ENCODE measurements around the gene ERG.

The ERG gene

GRCh38 chr21:38524168-38525153 is 26.2 kb upstream of the ERG start:
- H3K9ac ChIP-seq (ENCODE audit: low read depth, low read length) = no peak overlapping the region
- H3K4me3 ChIP-seq (ENCODE audit: low read length) = no peak overlapping the region
- H3K27me3 ChIP-seq (ENCODE audit: insufficient read depth, low read length) = no peaks in the 10 kb centered on the region
- H3K9me3 ChIP-seq (ENCODE audit: insufficient read depth, low read depth, low read length) = no peaks in the 10 kb centered on the region
- H3K36me3 ChIP-seq (ENCODE audit: insufficient read depth, low read length) = no peaks in the 10 kb centered on the region
- 86% methylated on average over 4 of the region's 4 CpGs for WGBS
- peaks cover 9% of the 10 kb centered on the region; the same call in 1 of the 2 replicates for H3K4me1 ChIP-seq (ENCODE audit: insufficient read depth, low read length)
- no peak overlapping the region for H3K27ac ChIP-seq (ENCODE audit: low read depth, low read length)

DNA sequence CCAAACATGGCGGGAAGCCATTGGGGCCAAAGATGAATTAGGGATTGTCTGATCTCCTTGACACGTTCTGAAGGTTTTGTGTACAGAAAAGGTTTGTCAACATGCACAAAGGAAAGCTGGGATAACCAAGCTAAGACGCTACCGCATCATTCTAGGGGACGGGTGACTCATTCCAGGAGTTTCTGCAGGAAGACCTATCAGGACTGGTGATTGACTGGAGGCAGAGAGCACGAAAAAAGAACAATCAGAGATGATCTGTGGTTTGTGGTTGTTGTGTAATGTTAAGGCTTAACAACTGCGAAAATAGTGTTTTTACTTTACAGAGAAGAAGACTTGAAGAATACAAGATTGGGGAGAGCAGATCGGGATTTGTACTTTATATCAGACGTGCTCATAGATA is 22.2 kb upstream of the ERG start:
- H3K4me3 ChIP-seq (ENCODE audit: low read length) = no peak overlapping the region
- WGBS = 93% methylated on average over 9 of the region's 9 CpGs
- peaks cover 9% of the 10 kb centered on the region; the same call in 1 of the 2 replicates for H3K4me1 ChIP-seq (ENCODE audit: insufficient read depth, low read length)
- H3K9me3 ChIP-seq (ENCODE audit: insufficient read depth, low read depth, low read length) = no peaks in the 10 kb centered on the region
- H3K9ac ChIP-seq (ENCODE audit: low read depth, low read length) = no peak overlapping the region
- H3K27ac ChIP-seq (ENCODE audit: low read depth, low read length) = no peak overlapping the region
- no peaks in the 10 kb centered on the region for H3K27me3 ChIP-seq (ENCODE audit: insufficient read depth, low read length)
- H3K36me3 ChIP-seq (ENCODE audit: insufficient read depth, low read length) = no peaks in the 10 kb centered on the region

DNA sequence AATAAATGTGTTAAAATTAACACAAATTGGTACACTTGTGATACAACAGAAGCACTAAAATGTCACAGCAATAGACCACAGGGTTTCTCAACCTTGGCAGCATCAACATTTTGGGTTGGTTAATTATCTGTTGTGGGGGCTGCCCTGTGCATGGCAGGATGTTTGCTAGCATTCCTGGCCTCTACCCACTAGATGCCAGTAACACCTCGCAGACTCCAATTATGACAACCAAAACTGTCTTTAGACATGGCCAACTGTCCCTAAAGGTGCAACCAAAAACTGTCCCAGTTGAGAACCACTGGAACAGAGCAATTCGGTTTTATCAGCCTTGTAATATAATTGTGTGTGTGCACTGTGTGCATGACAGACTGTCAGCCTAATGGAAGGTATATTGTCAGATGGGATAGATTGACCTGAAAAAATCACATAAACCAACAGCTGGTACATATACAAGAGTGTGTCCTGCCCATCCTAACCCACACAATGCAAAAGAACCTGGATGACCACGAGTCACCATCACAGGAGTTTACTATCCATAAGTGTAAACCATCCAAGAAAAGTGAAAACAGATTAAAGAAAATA is 13.5 kb upstream of the ERG start:
- Histone ChIP-seq H3K36me3 (ENCODE audit: insufficient read depth, low read length) (no peaks in the 10 kb centered on the region), H3K9me3 (ENCODE audit: insufficient read depth, low read depth, low read length) (no peaks in the 10 kb centered on the region), H3K27me3 (ENCODE audit: insufficient read depth, low read length) (no peaks in the 10 kb centered on the region), H3K27ac (ENCODE audit: low read depth, low read length) (no peak overlapping the region), H3K9ac (ENCODE audit: low read depth, low read length) (no peak overlapping the region), H3K4me1 (ENCODE audit: insufficient read depth, low read length) (peaks cover 13% of the 10 kb centered on the region), H3K4me3 (ENCODE audit: low read length) (no peak overlapping the region)
- 97% methylated on average over 3 of the region's 3 CpGs for WGBS

GRCh38 chr21:38511198-38511597 is 12.9 kb upstream of the ERG start:
- Histone ChIP-seq H3K27ac (ENCODE audit: low read depth, low read length) (no peak overlapping the region), H3K4me1 (ENCODE audit: insufficient read depth, low read length) (peaks cover 18% of the 10 kb centered on the region), H3K9me3 (ENCODE audit: insufficient read depth, low read depth, low read length) (no peaks in the 10 kb centered on the region), H3K4me3 (ENCODE audit: low read length) (no peak overlapping the region), H3K36me3 (ENCODE audit: insufficient read depth, low read length) (no peaks in the 10 kb centered on the region), H3K9ac (ENCODE audit: low read depth, low read length) (no peak overlapping the region), H3K27me3 (ENCODE audit: insufficient read depth, low read length) (no peaks in the 10 kb centered on the region)
- no CpG with 5 or more reads among the region's 1 CpG for WGBS

DNA sequence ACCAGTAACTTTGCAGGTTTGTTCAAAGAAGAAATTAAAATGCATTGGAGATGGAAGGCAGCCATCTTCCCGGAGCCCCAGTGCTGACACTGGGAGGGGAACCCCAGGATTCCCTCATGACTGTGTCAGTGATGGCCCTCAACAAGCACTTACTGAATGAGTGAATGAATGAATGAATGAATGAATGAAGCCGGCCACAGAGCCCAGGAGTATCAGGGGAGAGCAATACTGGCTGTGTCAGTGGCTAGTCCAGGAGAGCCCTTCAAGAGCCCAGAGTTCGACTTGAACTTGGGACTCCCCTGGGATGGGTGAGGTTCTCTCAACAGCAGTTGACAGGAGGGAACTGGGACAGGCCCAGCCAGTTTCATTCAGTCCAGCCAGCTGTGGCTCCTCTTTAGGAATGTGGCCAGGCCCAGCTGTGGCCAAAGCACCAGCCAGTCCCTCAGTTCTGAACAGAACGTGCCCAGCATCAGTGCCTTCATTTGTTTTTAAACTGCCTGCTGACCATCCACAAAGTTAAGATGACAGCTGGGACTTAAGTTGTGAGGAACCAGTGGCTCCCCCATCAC is 9.2 kb upstream of the ERG start:
- H3K9ac ChIP-seq (ENCODE audit: low read depth, low read length) = no peak overlapping the region
- H3K9me3 ChIP-seq (ENCODE audit: insufficient read depth, low read depth, low read length) = no peaks in the 10 kb centered on the region
- 86% methylated on average over 4 of the region's 4 CpGs for WGBS
- H3K4me1 ChIP-seq (ENCODE audit: insufficient read depth, low read length) = peaks cover 30% of the 10 kb centered on the region
- H3K36me3 ChIP-seq (ENCODE audit: insufficient read depth, low read length) = no peaks in the 10 kb centered on the region
- H3K27me3 ChIP-seq (ENCODE audit: insufficient read depth, low read length) = no peaks in the 10 kb centered on the region
- H3K4me3 ChIP-seq (ENCODE audit: low read length) = no peak overlapping the region
- no peak overlapping the region for H3K27ac ChIP-seq (ENCODE audit: low read depth, low read length)

DNA sequence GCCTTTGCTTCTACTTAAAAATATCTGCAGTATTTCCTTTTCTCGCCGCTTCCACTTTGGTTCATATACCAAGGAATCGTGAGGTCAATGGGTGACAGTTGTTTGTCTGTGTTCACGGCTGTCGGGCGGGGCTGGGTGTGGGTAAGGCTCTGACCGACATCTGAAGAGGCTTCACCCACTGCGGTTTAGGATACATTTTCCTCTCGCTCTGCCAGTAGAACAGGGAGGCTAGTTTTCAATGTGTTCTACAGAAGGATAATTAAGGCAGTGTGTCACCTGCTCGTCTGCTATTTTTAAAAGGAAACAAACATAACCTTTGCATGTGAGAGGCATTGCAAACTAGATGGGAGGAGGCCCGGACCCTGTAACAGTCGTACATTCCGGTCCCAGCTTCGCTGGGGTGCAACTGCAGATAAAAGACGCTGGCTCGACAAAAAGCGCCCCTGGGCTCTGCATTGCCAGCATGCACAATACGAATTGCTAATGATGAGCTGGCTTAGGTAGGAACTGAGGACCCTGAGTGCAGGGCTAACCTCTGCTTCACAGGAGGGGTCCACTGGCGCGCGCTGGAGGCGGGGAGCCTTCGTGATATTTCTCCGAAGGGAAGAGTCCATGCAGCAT is 8.5 kb upstream of the ERG start:
- H3K4me3 ChIP-seq (ENCODE audit: low read length) = no peak overlapping the region
- peaks cover 30% of the 10 kb centered on the region for H3K4me1 ChIP-seq (ENCODE audit: insufficient read depth, low read length)
- no peaks in the 10 kb centered on the region for H3K36me3 ChIP-seq (ENCODE audit: insufficient read depth, low read length)
- no peak overlapping the region for H3K9ac ChIP-seq (ENCODE audit: low read depth, low read length)
- H3K27ac ChIP-seq (ENCODE audit: low read depth, low read length) = no peak overlapping the region
- WGBS = 38% methylated on average over 24 of the region's 24 CpGs
- H3K9me3 ChIP-seq (ENCODE audit: insufficient read depth, low read depth, low read length) = no peaks in the 10 kb centered on the region
- H3K27me3 ChIP-seq (ENCODE audit: insufficient read depth, low read length) = no peaks in the 10 kb centered on the region

GRCh38 chr21:38505654-38506523 is 7.6 kb upstream of the ERG start:
- H3K9ac ChIP-seq (ENCODE audit: low read depth, low read length) = no peak overlapping the region
- no peak overlapping the region for H3K27ac ChIP-seq (ENCODE audit: low read depth, low read length)
- H3K4me3 ChIP-seq (ENCODE audit: low read length) = no peak overlapping the region
- H3K36me3 ChIP-seq (ENCODE audit: insufficient read depth, low read length) = no peaks in the 10 kb centered on the region
- no peaks in the 10 kb centered on the region for H3K27me3 ChIP-seq (ENCODE audit: insufficient read depth, low read length)
- no peaks in the 10 kb centered on the region for H3K9me3 ChIP-seq (ENCODE audit: insufficient read depth, low read depth, low read length)
- H3K4me1 ChIP-seq (ENCODE audit: insufficient read depth, low read length) = peaks cover 30% of the 10 kb centered on the region
- WGBS = 56% methylated on average over 7 of the region's 9 CpGs

DNA sequence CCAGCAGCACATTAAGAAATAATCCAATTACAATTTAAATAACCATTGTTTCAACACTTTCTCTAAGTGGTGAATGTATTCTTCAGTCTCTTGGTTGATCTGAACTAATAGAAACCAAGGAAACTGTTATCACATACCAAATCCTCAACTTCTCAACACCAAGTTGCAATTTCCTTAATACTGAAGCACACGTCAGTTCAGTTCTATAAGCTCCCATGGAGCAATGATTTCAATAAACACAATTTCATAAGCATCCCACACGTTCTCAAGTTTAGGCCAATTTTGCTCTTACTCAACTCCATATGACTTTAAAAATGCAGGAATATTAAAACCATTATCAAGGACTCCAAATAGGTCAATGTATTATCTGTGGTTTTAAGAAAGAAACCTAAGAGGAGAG is 5.8 kb upstream of the ERG start:
- Histone ChIP-seq H3K36me3 (ENCODE audit: insufficient read depth, low read length) (no peaks in the 10 kb centered on the region), H3K4me1 (ENCODE audit: insufficient read depth, low read length) (peaks cover 24% of the 10 kb centered on the region), H3K4me3 (ENCODE audit: low read length) (no peak overlapping the region), H3K9ac (ENCODE audit: low read depth, low read length) (no peak overlapping the region), H3K9me3 (ENCODE audit: insufficient read depth, low read depth, low read length) (no peaks in the 10 kb centered on the region), H3K27ac (ENCODE audit: low read depth, low read length) (no peak overlapping the region), H3K27me3 (ENCODE audit: insufficient read depth, low read length) (no peaks in the 10 kb centered on the region)
- 84% methylated on average over 2 of the region's 2 CpGs for WGBS

DNA sequence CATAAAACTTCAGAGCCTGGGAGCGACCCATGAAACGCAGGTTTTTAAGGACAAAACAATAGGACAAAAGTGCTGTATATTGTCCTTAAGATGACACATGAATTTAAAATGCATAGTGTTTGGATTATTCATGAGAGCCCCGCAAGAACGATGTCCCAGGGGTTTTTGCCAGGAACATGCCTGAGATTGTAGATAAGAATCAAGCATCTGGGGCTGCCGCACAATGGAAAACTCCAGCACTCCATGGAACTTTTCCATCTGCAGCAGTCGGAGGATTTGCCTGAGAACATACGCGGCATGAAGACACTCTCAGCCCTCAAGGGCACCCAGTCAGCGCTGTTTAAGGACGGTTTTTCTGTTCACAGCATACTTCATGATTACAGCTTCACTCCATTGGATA is 5.3 kb upstream of the ERG start:
- no peaks in the 10 kb centered on the region for H3K9me3 ChIP-seq (ENCODE audit: insufficient read depth, low read depth, low read length)
- H3K4me1 ChIP-seq (ENCODE audit: insufficient read depth, low read length) = peaks cover 24% of the 10 kb centered on the region
- H3K36me3 ChIP-seq (ENCODE audit: insufficient read depth, low read length) = no peaks in the 10 kb centered on the region
- H3K9ac ChIP-seq (ENCODE audit: low read depth, low read length) = no peak overlapping the region
- no peak overlapping the region for H3K27ac ChIP-seq (ENCODE audit: low read depth, low read length)
- no peaks in the 10 kb centered on the region for H3K27me3 ChIP-seq (ENCODE audit: insufficient read depth, low read length)
- 85% methylated on average over 10 of the region's 10 CpGs for WGBS
- no peak overlapping the region for H3K4me3 ChIP-seq (ENCODE audit: low read length)

DNA sequence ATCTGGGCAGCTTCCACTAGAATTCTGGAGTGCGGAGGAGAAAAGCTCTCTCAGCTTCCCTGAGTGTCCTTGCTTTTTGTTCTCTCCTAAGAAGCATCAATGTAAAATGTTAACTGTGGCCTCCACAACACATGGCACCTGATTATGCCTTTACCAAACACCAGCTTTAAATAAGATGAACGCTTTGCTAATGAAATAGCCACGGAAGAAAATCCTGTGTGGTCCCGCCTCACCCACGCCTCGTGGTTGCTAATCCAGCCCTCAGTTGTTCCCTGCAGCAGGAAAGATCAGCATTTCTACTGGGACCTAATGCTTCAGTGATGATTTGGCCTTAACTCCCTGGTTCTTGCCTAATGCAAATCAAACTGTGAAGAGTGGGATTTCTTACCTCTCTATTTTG is 1.8 kb upstream of the ERG start:
- Histone ChIP-seq H3K9me3 (ENCODE audit: insufficient read depth, low read depth, low read length) (no peaks in the 10 kb centered on the region), H3K9ac (ENCODE audit: low read depth, low read length) (no peak overlapping the region), H3K4me3 (ENCODE audit: low read length) (no peak overlapping the region), H3K27me3 (ENCODE audit: insufficient read depth, low read length) (no peaks in the 10 kb centered on the region), H3K27ac (ENCODE audit: low read depth, low read length) (no peak overlapping the region), H3K4me1 (ENCODE audit: insufficient read depth, low read length) (peaks cover 12% of the 10 kb centered on the region), H3K36me3 (ENCODE audit: insufficient read depth, low read length) (no peaks in the 10 kb centered on the region)
- WGBS = 94% methylated on average over 6 of the region's 6 CpGs

All from HUES64 (cell line).